Left renal cortex interstitium (tissue), 4 donors: ENCODE measurements around the gene RERE. TPM values are rescaled to one million over a fixed set of nuclear protein-coding genes. Genes with fewer than 3 reads are reported as not detected.
"Not testable (repeated sequence)": the region's sequence is repeated elsewhere in the genome, so short reads cannot be mapped to it uniquely, and the experiment has no call there.

Experiments used
- DNase-seq, 4 donors: peaks; one replicate each; pipeline ENCODE4 v3.0.0-alpha.2; 2013; ENCODE audit warnings: low read depth in 4 of 4, low spot score in 2 of 4, missing footprints in 1 of 4
- polyA plus RNA-seq, 4 donors: library from polyadenylated mRNA; unstranded; fragments of 120-200 nt; gene quantifications; one replicate each; pipeline ENCODE4 v1.2.1, GENCODE V29; 2013; ENCODE audit not compliant: insufficient read length in 4 of 4

The RERE gene
- polyA plus RNA-seq, 4 donors: 118 to 175 (median 139) TPM

DNA sequence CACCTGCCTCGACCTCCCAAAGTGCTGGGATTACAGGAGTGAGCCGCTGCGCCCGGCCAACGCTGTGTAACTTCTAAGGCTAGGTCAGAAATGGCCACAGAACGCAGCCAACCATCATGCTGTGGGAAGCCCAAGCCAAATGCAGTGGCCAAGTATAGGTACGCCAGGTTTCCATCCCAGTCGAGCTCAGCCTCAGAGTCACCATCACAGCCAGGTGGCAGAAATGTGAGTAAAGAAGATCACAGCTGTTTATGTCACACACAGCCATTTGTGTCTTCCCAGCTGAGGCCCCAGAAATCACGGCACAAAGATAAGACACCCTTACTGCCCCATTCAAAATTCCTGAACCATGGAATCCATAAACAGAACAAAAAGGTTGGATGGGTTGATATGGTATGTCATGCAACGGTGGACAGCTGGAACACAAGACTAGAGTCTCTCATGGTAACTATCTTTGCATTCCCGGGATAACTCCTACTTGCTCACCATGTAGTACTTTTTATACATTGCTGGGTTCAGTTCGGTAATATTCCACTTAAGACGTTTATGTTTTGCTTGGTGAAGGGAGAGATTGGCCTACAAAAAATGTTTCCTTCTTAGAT, 415.2 kb downstream of the RERE start:
- DNase-seq: no peak

DNA sequence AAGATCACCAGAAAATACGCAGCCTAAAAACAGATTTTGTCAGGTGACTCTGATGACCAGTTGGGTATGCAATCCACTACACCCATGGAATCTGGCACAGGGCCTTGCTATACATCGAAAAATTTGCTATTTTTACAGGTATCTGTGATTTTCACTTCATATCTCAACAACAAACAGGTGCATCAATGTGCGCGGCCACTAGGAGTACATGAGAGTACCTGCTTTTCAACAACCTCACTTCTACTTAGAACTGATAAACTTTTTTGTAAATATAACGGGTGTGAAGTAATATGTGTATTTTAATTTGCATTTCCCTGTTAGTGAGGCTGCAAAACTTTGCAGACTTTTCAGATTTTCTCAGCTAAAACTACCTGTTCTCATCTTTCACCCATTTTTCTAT, 418.8 kb downstream of the RERE start:
- DNase-seq: no peak

DNA sequence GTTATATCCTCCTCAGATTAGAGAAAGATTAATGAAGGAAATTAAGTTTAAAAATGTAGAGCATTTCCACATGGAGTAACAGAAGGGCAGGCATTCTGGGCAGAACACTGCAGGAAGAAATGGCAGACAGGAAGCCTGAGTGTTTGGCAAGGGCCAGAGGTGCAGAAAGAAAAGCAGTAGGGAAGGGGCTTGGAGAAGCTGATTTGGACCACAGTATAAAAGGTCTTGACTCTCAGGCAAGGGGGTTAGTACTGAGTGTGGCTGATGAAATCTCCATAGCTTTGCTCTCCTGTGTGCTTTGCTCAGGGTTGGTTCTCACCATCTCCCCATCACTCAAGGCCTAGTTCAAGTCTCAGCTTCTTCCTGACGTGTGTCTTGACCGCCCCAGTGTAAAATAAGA, 419.4 kb downstream of the RERE start:
- DNase-seq: no peak

DNA sequence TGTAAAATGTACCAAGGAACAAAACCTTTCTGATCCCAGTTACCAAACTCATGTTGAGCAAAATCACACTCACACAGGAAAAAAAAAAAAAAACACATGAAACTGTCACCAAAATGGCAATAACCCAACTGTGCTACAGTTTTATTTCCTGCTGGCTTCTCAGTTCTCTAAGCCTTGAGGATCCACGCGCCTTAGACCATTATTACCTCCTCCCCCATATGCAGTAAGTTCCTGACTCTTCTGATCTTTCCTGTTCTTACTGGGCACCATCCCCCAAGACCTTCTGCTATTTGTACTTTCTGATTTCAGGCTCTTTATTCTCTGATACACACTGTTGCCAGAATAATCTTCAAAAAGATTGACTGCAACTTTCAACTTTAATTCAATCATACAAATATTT, 419.9 kb downstream of the RERE start:
- no peak for DNase-seq

DNA sequence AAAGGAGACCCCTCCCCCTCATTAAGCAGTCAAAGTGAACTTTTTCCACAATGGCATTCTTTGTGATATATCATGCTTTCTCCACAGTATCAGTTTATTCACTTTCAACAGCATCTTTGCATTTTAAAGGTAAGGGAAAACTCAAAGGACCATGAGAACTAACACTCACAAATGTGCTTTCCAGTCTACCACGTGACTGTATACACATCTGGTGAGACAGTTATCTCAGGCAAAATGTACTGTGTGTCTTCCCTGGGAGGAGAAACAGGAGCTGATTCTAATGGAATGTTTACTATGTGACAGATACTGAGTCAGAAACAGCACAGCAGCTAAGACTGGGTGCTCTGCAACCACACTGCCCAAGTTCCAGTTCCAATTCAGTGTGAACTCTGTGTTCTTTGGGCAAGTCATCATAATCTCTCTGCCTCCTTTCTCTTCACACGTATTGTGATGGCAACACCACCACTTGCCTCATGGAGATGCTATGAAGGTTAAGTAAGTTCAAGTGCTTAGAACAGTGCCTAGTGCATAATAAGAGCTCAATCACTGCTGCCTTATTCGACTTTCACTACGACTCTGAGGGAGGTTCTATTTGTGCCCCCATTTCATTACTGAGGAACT, 420.5 kb downstream of the RERE start:
- DNase-seq: no peak

DNA sequence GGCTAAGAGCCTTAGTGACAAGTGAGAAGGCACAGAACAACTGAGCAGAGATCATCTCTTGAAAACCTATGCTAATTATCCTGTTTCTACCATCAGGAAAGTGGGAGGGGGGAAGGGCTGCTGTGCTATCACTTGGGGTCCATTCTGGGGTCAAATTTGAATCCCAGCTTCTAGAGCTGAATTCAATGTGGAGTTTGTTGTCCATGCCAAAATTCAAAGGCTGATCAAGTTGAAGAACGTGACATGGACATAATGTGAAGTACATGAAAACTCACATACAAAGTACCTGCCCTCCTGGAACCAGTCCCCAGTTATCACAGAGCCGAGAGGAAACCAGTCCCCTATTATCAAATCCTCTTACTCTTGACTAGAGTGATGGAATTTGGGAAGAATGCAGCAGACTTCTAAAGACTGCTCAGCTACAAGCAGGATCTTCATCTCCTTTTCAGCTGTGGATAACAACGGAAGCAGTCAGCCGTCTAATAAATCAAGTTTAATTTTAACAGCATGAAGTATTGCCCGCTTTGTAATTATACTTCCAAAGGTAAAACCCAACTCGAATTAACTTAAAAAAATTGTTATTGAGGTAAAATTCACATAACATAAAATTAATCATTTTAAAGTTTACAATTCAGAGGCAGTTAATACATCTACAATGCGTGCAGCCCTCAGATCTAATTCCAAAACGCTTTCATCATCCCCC, 421.2 kb downstream of the RERE start:
- DNase-seq: no peak

DNA sequence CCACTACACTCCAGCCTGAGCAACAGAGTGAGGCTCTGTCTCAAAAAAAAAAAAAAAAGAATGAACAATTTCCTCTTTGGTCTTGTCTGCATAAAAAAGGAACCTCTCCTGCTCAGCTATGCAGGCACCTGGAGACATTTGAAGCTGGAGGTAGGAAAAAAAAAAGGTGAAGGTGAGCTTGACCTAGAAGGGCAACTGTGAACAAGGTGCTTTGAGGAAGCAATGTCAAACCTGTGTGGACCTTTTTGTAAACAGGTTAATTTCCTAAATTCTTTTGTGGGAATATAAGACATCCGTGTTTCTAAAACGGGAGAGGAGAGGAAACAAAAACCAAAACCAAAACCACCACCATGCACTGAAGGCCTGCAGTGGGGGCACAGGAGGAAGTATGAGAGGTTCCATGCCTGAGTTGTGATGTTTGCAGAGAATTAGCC, 422.0 kb downstream of the RERE start:
- DNase-seq: no peak

DNA sequence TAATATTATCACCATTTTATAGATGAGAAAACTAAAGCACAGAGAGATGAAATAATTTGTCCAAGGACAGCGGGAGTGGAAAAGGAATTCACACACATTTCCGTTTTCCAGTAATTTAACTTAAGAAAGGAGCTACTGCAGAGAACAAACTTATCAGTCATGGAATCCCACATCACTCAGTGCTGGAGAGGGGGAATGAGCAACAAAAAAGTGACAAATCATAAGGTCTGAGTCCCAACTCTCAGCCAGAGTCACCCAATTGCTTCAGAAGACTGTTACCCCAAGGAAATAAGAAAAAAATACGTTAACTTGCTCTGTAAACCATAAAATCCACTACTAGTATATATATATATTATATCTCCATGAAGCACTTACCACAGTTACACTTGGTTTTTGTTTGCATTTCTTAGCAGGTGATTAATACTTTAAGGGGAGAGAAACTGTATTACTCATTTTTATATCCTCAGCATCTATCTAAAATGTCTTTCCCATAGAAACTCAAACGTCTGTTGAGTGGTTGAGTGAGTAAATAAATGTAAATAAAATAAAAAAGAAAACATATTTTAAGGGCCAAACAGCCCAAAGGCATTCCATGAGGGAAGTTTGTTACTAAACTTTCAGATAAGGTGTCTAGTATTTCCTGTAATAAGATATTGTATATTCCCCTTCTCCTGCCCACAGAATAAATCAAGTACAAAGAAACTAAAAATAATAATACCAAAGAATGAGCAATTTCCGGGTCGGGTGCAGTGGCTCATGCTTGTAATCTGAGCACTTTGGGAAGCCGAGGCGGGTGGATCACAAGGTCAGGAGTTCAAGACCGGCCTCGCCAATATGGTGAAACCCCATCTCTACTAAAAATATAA, 422.8 kb downstream of the RERE start:
- no peak for DNase-seq

DNA sequence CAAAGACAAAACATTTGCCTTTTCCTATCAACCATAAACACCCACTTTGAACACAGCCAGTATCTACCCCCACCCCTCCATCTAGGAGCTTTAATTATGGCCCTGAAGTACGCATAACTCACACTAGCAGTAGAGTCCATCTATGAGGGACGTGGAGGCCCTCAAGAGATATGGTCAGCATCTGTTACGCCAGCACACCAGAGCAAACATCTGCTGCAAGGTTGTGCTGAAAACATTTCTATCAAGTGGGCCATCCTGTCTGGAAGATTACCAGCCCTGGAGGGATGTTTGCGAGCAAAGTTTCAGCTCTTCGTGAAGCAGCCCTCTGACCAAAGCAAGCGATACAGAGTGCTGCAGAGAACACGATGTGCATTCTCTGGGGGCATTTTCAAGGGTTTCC, 424.9 kb downstream of the RERE start:
- DNase-seq: no peak

DNA sequence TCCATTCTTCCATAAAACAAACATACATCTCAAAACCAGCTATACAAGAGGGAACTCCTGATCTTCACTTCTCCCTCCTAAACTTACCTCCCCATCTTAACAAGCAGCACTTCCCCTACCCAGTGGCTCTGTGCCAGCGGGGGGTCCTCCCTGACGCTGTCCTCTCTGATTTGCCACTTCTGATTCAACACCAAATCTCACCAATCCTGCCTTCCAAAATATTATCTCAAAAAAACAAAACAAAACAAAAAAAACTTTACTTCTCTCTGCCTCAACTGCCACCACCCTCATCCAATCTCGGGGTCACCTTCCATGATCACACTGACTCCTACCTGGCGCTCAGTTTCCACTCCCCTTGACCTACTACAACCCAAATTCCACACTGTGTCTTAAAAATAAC, 426.7 kb downstream of the RERE start:
- DNase-seq: no peak

DNA sequence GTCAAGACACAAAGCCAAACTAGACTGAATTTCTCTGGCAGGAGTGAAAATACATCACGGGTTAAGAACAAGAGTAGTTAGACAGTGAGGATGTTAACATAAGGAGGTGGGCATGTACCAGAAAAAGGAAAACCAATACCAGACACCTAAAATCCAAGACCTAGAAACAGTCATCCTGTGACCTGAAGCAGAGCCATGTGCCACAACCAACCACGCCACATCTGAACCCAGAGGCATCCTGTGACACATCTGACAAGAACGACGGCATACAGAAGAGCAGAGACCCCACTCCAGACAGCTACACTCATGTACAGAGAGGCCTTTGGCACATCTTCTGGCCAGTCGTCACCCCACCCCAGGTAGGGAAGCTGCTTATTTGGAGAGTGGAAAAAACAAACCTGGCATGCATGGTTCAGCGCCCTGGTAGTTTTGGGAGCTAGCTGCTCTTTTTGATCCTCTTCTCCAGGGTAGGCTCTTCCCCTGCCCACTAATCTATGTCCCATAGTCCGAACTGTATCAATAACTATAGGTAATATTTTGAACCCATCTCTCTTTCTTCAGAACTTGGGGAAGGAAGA, 427.4 kb downstream of the RERE start:
- DNase-seq: no peak

DNA sequence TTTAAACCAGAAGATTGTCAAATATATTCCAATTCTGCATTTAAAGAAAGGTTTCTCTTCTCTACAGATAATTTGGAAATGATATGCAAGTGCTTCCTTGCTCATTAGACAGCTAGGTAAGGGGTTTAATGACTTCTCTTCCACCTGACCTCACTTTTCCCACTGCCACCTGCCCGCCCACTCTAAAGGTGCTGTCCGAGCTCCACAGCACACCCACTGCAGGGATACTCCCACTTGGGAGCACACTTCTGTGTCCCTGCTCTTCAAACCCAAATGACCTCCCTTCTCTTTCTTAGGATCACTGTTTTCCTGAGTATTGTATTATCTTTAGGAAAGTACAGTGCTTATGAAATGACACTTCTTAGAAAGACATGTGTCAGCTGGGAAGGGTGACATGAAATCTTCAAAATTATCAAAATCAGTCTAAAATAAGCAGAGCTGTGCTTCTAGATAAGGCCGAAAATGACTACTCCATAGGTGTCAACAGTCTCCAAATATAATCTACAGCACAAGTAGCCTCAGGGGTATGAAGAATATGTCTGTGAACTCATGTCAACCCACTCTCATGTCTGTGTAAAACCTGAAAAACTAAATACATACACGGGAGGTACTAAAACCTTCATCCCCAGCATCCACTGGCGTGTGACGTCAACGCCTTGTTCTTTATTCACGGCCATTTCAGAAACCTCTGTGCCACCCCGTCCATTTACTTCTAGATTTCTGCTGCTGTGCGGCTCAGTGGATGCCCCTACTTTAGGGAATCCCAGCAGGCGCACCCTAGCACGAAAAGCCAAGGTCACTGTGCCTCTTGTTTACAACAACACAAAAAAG, 428.5 kb downstream of the RERE start:
- no peak for DNase-seq

DNA sequence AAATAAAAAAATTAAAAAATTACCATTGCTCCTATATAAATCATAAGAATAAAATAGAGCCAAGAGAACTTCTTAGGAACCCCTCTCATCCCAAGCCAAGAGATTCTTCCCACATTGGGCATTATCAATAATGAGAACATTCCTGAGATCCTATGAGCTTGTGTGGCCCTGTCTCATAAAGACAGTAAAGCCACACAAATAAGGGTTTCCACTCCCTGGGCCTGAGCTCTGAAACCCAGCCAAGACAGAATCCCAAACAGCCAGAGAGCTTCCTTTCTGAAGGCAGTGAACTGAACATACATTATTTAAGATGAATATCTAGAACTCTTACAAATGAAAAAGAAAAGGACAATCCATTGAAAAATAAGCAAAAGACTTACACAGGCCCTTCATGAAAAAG, 431.2 kb downstream of the RERE start:
- DNase-seq: no peak

DNA sequence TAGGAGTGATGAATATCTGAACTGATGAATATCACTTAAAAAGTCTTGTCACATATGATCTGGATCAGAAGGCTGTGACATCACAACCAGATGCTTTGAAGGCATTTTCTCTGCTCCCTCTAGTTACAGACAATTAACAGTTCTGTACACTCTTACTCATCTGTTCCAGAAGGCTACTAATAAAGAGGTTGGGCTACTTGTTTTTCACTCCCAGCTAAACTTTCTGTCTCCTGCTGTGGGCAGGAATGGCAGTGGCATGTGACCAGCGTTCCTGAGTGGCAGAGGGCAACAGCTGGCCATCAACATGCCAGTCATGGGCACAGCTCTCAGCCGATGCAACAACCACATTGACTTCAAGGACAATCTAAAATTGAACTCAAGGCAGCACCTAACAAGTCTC, 432.9 kb downstream of the RERE start:
- no peak for DNase-seq

DNA sequence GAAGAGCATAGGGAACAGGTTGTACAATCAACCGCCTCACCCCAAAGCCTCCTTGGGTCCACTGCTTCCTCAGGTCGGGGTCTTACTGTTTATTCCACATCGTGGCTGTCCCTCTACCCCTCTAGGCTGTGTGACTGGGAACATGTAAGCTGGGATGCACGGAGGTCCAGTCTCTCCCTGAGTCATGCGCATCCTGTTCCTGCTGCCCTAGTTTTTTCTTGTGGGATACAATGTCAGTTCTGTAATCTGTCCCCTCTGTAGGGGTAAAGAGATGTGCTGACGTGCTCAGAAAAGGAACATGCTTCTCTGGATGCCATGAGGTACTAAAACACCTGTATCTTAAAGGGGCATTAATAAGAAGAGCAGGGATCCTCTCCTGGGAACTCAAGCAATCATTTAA, 433.4 kb downstream of the RERE start:
- DNase-seq: no peak

DNA sequence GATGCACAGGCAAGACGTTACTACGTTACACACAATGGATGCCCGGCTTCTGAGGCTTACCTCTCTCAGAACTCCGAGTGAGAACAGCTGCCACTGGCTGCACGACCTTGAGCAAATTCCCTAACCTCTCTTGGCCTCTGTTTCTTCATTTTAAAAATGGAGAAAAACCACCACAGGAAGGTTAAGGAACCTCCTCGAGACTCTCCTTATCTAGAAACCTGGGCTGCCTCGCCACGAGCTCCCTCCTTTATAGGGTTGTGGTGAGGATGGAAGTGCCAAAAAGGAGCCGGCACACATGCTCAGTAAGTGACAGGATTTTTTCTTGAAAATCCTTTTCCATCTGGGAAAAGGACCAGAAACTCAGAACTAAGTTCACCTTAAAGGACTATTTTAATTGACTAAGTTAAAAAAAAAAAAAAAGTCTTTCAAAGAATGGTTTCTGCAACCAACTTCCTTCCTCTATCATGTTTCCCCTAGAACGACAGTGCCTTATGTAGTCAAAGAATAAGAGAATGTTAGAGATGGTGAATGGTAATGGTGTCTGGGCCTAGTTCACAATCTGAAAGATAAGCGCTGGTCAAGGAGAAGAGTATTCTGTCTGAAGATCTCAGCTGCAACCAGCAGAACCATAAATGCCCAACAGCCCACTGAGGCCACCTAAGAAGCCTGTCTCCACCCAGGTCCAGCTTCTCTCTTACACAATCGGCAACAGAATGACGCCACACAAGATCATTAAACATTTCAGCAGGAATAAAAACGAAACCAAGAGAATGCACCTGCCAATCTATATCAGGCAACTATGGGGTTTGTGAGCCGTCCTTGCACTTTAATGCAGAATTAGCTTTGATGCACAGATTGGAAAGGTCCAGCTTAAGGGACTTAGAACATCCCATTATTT, 434.6 kb downstream of the RERE start:
- no peak for DNase-seq

DNA sequence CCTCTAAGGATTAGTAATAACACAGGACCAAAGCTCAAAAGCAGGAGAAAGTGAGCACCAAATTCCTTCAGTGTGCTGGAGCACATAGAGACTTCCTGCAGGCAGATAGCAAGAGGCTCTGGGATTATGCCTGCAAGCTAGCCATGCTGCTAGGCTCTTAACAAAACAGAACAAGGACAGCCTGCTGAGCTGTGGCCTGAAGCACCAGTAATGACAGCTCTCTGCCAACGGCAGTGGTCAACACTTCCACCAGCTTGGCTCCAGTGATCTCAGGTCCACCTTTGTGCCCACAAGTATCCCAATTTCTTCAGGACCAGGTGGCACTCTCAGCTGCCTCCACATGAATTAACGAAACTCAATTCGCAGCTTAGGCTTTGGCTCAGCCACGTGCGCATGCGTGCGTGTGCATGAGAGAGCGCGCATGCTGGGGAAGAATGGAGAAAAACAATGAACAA, 435.4 kb downstream of the RERE start:
- DNase-seq: no peak

DNA sequence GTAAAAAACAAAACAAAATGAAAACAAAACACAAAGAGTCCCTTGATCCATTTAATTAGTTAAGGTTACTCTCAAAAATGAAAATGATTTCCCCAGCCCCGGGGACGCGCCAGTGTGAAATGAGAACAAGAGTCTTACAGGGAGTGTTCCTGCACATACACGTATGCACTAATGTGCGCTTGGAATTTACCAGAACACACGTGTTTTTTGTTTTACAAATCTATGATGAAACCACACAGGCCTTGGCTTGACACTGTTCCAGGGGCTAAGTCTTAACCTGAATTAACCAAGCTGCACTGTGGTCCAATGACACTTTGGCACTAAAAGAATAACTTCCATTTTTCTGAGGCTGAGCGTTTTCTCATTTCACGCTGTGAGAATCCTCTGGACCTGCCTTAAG, 435.8 kb downstream of the RERE start:
- DNase-seq: no peak

DNA sequence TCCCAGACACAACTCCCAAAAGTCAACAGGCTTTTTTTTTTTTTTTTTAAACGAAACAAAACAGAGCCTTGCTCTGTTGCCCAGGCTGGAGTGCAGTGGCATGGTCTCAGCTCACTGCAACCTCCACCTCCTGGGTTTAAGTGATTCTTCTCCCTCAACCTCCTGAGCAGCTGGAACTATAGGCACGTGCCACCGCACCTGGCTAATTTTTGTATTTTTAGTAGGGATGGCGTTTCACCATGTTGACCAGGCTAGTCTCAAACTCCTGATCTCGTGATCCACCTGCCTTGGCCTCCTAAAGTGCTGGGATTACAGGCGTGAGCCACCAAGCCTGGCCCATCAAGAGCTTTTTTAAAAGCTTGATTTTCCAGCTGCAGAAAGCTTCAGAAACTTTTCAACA, 437.1 kb downstream of the RERE start:
- not testable (repeated sequence) for DNase-seq
